ENCODE measurements around the gene SPON1.

DNA sequence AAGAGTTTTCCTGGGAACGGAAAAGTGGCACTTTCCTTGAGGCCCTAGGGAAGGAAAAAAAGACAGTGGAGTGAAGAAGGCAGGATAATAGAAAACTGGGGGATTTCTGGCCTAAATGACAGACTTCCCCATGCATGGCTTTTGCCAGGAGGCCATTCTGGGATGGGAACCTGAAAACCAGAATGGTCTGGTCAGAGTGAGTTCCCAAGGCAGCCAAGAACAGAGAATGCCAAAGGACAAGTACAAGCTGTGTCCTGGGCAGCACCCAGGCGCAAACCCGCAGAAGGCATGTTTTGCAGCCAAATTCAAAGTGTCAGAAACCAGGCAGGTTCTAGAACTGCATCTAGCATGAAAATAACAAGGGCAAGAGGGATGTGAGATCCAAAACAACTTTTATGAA is 162.4 kb downstream of the SPON1 start:
- TF ChIP-seq, protein P1, sequence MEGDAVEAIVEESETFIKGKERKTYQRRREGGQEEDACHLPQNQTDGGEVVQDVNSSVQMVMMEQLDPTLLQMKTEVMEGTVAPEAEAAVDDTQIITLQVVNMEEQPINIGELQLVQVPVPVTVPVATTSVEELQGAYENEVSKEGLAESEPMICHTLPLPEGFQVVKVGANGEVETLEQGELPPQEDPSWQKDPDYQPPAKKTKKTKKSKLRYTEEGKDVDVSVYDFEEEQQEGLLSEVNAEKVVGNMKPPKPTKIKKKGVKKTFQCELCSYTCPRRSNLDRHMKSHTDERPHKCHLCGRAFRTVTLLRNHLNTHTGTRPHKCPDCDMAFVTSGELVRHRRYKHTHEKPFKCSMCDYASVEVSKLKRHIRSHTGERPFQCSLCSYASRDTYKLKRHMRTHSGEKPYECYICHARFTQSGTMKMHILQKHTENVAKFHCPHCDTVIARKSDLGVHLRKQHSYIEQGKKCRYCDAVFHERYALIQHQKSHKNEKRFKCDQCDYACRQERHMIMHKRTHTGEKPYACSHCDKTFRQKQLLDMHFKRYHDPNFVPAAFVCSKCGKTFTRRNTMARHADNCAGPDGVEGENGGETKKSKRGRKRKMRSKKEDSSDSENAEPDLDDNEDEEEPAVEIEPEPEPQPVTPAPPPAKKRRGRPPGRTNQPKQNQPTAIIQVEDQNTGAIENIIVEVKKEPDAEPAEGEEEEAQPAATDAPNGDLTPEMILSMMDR (IDR thresholded peaks at IDR 0.05; ENCODE audit: low read length): no peak
- no peak for TF ChIP-seq EZH2phosphoT487 (IDR thresholded peaks at IDR 0.05; ENCODE audit: low read length)
